K562 (cell line): ENCODE data around the gene PAQR4. TPM values are rescaled to one million over a fixed set of nuclear protein-coding genes. Genes with fewer than 3 reads are reported as not detected.

ENCODE experiments used
- CEBPB ChIP-seq: fragments of 450-650 bp; IDR thresholded peaks from 2 replicates; pipeline ENCODE4 v1.6.1; 2016; ENCODE audit warnings: missing genetic modification characterization, missing compliant biosample characterization
- FOXA1 ChIP-seq: fragments of 450-650 bp; IDR thresholded peaks from 2 replicates; pipeline ENCODE4 v1.6.1; 2016; ENCODE audit warnings: mild to moderate bottlenecking, borderline replicate concordance
- FOXK1 ChIP-seq: sonication (generic); formaldehyde crosslinking; IDR thresholded peaks from 2 replicates; pipeline ENCODE4 v1.8.0; 2022; ENCODE audit warnings: missing genetic modification reagents, mild to moderate bottlenecking, borderline replicate concordance
- SRSF1 ChIP-seq: fragments of 200-400 bp; formaldehyde crosslinking; IDR thresholded peaks from 2 replicates; pipeline ENCODE4 v1.6.1; 2017; ENCODE audit warnings: mild to moderate bottlenecking, low read depth, low read length, moderate library complexity
- ZBTB7A ChIP-seq: IDR thresholded peaks from 2 replicates; pipeline ENCODE4 v1.6.1; 2011; ENCODE audit warnings: low read depth, mild to moderate bottlenecking, low read length, moderate library complexity, borderline replicate concordance; ENCODE audit not compliant: control insufficient read depth
- ZNF41 ChIP-seq: fragments of 250-450 bp; sonication (Bioruptor Pico); conservative IDR thresholded peaks from 2 replicates; pipeline ENCODE4 v1.4.0; 2020; ENCODE audit warnings: mild to moderate bottlenecking
- ZNF436 ChIP-seq: fragments of 250-450, 450-650 bp; sonication (Bioruptor Pico); formaldehyde crosslinking; IDR thresholded peaks from 2 replicates; pipeline ENCODE4 v1.7.0; 2020; ENCODE audit warnings: mild to moderate bottlenecking
- ZNF778 ChIP-seq: fragments of 450-650 bp; formaldehyde crosslinking; IDR thresholded peaks from 2 replicates; pipeline ENCODE4 v1.4.0; 2020; ENCODE audit warnings: mild to moderate bottlenecking, moderate library complexity
- ZNF830 ChIP-seq: fragments of 250-450 bp; sonication (Bioruptor Pico); IDR thresholded peaks from 2 replicates; pipeline ENCODE4 v1.5.0; 2021; ENCODE audit warnings: mild to moderate bottlenecking
- polyA plus RNA-seq, 8 experiments: library from polyadenylated mRNA; depleted of rRNA in 4 of 8; stranded (reverse) in 5 of 8; unstranded in 3 of 8; fragments of >200 nt; fragmentation: Nextera tagmentation in 2 of 8; fragmentation: Illumina TruSeq in 1 of 8; extraction: Ambion mirVana in 2 of 8; extraction: Trizol in 1 of 8; gene quantifications; 2 replicates each; pipeline versions ENCODE4 v1.2.1 to v1.2.3, GENCODE V29; 2011 to 2014; ENCODE audit warnings: inconsistent platforms in 1 of 8, missing spikeins in 1 of 8
- total RNA-seq, 7 experiments: library from RNA; depleted of rRNA in 6 of 7; stranded (reverse); fragments of >200 nt in 6 of 7; fragmentation: Illumina TruSeq in 2 of 7; extraction: Trizol in 2 of 7; gene quantifications; 2 replicates each; pipeline versions ENCODE4 v1.2.1 to v1.2.3, GENCODE V29; 2011 to 2021; ENCODE audit warnings: low replicate concordance in 1 of 7
- TF ChIP-seq, protein P1 (sequence below): IDR thresholded peaks from 2 replicates; pipeline ENCODE4 v1.6.1; 2011; ENCODE audit not compliant: insufficient read length; ENCODE audit errors: extremely low read depth
- TF ChIP-seq, protein P2 (sequence below), 2 experiments: fragments of 450-650 bp; IDR thresholded peaks; 2 replicates each; pipeline ENCODE4 v1.6.1; 2018; ENCODE audit warnings: mild to moderate bottlenecking in 2 of 2, low read depth in 1 of 2; ENCODE audit not compliant: partially characterized antibody in 2 of 2
- TF ChIP-seq, protein P3 (sequence below): fragments of 450-650 bp; IDR thresholded peaks from 2 replicates; pipeline ENCODE4 v1.6.1; 2016; ENCODE audit warnings: low read depth, mild to moderate bottlenecking, moderate library complexity
- TF ChIP-seq, protein P4 (sequence below): IDR thresholded peaks from 2 replicates; pipeline ENCODE4 v1.6.1; 2011; ENCODE audit warnings: borderline replicate concordance, low read depth, mild to moderate bottlenecking, moderate library complexity, low read length; ENCODE audit not compliant: insufficient read depth, poor library complexity, severe bottlenecking

PAQR4 gene
- total and polyA plus RNA-seq, 9 of the 15 experiments (the other 6 are each of a cell fraction or from before 2014, with no cell fraction given), result 0.62 to 40.4 (median 19.5) TPM

DNA sequence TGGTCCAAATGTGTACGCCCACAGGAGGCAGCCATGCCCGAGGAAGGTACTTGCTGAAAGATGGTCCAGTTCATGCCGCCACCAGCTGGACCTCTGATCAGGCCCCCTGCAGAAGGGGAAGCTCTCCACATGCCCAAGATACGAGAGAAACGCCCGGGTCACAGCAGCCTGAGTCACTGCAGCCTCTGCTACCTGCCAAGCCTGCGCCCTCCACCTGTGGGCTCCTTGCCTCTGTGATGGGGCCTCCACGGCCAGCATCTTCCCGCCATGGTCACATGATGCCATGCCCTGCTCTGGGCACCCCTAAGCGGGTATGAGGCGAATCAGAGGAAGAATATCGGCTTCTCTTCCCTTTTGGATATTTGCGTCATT, 18.8 kb upstream of the PAQR4 start (continued):
- TF ChIP-seq FOXA1, result no peak
- no peak for TF ChIP-seq FOXK1 (CRISPR knock-in tag)
- TF ChIP-seq, protein P1, sequence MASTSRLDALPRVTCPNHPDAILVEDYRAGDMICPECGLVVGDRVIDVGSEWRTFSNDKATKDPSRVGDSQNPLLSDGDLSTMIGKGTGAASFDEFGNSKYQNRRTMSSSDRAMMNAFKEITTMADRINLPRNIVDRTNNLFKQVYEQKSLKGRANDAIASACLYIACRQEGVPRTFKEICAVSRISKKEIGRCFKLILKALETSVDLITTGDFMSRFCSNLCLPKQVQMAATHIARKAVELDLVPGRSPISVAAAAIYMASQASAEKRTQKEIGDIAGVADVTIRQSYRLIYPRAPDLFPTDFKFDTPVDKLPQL, result no peak
- TF ChIP-seq SRSF1, result no peak
- TF ChIP-seq ZNF41 (CRISPR knock-in tag), result no peak
- no peak for TF ChIP-seq ZNF778 (CRISPR knock-in tag)
- TF ChIP-seq, protein P2, sequence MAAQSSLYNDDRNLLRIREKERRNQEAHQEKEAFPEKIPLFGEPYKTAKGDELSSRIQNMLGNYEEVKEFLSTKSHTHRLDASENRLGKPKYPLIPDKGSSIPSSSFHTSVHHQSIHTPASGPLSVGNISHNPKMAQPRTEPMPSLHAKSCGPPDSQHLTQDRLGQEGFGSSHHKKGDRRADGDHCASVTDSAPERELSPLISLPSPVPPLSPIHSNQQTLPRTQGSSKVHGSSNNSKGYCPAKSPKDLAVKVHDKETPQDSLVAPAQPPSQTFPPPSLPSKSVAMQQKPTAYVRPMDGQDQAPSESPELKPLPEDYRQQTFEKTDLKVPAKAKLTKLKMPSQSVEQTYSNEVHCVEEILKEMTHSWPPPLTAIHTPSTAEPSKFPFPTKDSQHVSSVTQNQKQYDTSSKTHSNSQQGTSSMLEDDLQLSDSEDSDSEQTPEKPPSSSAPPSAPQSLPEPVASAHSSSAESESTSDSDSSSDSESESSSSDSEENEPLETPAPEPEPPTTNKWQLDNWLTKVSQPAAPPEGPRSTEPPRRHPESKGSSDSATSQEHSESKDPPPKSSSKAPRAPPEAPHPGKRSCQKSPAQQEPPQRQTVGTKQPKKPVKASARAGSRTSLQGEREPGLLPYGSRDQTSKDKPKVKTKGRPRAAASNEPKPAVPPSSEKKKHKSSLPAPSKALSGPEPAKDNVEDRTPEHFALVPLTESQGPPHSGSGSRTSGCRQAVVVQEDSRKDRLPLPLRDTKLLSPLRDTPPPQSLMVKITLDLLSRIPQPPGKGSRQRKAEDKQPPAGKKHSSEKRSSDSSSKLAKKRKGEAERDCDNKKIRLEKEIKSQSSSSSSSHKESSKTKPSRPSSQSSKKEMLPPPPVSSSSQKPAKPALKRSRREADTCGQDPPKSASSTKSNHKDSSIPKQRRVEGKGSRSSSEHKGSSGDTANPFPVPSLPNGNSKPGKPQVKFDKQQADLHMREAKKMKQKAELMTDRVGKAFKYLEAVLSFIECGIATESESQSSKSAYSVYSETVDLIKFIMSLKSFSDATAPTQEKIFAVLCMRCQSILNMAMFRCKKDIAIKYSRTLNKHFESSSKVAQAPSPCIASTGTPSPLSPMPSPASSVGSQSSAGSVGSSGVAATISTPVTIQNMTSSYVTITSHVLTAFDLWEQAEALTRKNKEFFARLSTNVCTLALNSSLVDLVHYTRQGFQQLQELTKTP (IDR thresholded peaks at IDR 0.05; ENCODE audit: low read depth in 1 of 2, partially characterized antibody in 2 of 2), result no peak
- TF ChIP-seq ZNF436 (CRISPR knock-in tag), result no peak
- no peak for TF ChIP-seq CEBPB (tag)
- TF ChIP-seq, protein P3, sequence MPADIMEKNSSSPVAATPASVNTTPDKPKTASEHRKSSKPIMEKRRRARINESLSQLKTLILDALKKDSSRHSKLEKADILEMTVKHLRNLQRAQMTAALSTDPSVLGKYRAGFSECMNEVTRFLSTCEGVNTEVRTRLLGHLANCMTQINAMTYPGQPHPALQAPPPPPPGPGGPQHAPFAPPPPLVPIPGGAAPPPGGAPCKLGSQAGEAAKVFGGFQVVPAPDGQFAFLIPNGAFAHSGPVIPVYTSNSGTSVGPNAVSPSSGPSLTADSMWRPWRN, result no peak
- TF ChIP-seq ZNF830 (CRISPR knock-in tag), result no peak
- TF ChIP-seq ZBTB7A, result no peak
- TF ChIP-seq, protein P4, sequence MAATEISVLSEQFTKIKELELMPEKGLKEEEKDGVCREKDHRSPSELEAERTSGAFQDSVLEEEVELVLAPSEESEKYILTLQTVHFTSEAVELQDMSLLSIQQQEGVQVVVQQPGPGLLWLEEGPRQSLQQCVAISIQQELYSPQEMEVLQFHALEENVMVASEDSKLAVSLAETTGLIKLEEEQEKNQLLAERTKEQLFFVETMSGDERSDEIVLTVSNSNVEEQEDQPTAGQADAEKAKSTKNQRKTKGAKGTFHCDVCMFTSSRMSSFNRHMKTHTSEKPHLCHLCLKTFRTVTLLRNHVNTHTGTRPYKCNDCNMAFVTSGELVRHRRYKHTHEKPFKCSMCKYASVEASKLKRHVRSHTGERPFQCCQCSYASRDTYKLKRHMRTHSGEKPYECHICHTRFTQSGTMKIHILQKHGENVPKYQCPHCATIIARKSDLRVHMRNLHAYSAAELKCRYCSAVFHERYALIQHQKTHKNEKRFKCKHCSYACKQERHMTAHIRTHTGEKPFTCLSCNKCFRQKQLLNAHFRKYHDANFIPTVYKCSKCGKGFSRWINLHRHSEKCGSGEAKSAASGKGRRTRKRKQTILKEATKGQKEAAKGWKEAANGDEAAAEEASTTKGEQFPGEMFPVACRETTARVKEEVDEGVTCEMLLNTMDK, result no peak
